GM13976 (cell line): ENCODE measurements around the gene NRDC.

Experiments used
- DNase-seq: peaks from one replicate; pipeline ENCODE4 v3.0.0; 2012; ENCODE audit warnings: low spot score
- in situ Hi-C: fragments of 300-500 bp; cut with MboI; formaldehyde crosslinking; loops from one replicate; pipeline ENCODE4 v1.12.0; 2022; ENCODE audit warnings: low sequenced_read_pairs, mixed read lengths, inconsistent platforms; ENCODE audit not compliant: unreplicated experiment
- TF ChIP-seq, protein P1 (sequence below): IDR thresholded peaks from 2 replicates; pipeline ENCODE4 v1.5.1; 2012; ENCODE audit warnings: borderline replicate concordance, mild to moderate bottlenecking; ENCODE audit not compliant: insufficient read depth; ENCODE audit errors: extremely low read depth, missing control alignments, control extremely low read depth

Gene NRDC

DNA sequence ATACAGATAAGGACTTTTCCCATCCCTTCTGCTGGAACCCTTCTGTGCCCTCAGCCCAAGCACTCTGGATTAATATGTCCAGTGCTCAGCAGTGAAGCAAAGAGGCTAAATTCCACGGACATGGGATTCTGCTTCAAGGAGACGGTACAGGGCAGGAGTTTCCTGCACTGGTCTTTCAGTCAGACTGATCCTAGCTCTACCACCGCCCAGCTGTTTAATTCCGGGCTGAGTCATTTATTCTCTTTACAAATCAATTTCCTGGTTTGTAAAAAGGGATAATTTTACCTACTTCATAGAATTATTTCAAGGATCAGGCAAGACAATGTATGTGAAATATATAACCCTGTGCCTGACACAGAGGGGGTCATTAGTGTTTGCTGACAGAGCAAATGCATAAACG lies 41.6 kb upstream of the NRDC start:
- no peak for DNase-seq
- TF ChIP-seq, protein P1, sequence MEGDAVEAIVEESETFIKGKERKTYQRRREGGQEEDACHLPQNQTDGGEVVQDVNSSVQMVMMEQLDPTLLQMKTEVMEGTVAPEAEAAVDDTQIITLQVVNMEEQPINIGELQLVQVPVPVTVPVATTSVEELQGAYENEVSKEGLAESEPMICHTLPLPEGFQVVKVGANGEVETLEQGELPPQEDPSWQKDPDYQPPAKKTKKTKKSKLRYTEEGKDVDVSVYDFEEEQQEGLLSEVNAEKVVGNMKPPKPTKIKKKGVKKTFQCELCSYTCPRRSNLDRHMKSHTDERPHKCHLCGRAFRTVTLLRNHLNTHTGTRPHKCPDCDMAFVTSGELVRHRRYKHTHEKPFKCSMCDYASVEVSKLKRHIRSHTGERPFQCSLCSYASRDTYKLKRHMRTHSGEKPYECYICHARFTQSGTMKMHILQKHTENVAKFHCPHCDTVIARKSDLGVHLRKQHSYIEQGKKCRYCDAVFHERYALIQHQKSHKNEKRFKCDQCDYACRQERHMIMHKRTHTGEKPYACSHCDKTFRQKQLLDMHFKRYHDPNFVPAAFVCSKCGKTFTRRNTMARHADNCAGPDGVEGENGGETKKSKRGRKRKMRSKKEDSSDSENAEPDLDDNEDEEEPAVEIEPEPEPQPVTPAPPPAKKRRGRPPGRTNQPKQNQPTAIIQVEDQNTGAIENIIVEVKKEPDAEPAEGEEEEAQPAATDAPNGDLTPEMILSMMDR: no peak
- in situ Hi-C loops: no loop called here

DNA sequence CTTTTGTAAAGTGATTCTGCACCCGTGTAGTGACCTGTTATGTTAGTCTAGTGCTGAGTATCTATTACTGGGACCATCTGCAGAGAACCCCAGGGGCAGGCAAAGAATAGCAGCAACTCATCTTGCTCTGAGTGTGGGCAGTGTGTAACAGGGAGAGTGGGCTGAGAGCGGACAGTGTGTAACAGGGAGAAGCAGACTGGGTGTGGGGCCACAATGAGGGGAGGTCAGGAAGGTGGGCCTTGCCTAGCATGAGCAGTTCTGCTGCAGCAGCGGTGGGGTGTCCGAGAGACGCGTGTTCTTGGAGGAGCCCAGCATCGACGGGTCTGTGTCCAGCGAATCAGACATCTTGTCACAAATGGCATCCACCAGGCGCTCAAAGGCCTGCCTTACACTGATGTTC lies 41.2 kb upstream of the NRDC start:
- TF ChIP-seq, protein P1: no peak
- in situ Hi-C loops: no loop called here
- no peak for DNase-seq

DNA sequence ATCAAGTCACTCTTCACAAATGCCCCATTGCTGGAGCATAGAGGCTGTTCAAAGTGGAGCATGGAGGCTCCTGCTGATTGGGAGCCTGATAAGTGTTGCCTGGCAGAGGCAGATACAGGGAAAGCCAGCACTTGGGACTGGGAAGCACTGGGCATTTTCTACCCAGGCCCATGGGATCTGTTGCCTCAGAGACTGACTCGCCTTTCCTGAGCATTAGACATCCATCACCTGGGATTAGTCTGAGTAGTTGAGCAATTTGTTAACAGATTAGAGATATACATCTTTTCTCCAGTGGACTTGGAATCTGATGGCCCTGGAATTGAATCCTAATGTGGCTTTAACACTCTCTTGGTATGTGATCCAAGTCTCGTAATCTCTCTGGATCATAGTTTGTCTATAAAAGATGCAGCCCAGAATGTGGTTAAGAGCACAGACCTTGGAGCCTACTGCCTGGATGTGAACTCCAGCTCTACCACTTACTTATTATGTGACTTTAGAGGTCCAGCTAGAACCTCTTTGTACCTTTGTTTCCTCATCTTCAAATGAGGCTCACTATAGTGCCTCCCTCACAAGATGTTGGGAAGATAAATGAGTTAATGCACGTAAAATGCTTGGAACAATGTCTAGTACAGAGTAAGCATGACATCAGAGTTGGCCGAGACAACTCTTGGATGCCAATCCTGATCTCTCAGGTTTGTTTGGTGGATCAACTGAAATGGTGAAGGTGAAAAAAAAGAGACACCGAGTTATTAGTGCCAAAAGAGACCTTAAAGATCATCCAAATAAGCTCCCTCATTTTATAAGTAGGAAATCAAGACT lies 38.3 kb upstream of the NRDC start:
- in situ Hi-C loops: no loop called here
- TF ChIP-seq, protein P1: no peak
- DNase-seq: no peak

DNA sequence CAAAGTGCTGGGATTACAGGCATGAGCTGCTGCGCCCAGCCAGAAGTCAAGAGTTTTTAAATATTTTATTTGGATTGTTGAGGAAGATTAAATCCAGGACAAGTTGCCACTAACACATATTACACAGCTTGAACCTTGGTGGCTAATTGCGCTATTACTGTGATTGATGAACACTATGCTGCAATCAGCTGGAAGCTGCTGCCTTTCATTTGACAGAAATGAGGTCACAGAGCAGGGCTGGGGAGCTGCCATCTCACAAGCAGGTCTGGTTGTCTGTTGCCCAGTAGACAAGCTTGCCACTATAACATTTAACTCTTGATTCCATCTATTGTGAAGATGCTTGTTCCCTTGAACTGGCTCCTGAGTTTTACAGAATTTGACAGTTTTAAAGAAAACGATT lies 37.4 kb upstream of the NRDC start:
- in situ Hi-C loops: no loop called here
- no peak for DNase-seq
- TF ChIP-seq, protein P1: no peak

DNA sequence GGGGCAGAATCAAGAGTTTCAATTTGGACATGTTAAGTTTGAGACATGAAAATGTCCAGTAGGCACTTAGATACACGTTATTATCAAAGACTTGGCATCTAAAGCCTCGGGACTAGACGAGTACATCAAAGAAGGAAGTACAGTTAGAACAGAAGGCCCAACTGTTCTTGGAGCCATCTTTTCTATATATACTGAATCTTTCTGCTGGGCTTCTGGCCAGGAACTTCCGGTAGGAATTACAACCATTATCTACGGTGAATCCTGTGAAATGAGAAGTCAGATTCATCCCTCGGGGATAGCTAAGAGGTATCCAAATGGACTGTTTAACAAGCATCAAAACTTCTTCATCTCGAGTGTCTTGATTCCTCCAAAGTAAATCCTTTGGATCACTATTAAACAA lies 34.4 kb upstream of the NRDC start:
- TF ChIP-seq, protein P1: no peak
- DNase-seq: no peak
- in situ Hi-C loops: no loop called here

DNA sequence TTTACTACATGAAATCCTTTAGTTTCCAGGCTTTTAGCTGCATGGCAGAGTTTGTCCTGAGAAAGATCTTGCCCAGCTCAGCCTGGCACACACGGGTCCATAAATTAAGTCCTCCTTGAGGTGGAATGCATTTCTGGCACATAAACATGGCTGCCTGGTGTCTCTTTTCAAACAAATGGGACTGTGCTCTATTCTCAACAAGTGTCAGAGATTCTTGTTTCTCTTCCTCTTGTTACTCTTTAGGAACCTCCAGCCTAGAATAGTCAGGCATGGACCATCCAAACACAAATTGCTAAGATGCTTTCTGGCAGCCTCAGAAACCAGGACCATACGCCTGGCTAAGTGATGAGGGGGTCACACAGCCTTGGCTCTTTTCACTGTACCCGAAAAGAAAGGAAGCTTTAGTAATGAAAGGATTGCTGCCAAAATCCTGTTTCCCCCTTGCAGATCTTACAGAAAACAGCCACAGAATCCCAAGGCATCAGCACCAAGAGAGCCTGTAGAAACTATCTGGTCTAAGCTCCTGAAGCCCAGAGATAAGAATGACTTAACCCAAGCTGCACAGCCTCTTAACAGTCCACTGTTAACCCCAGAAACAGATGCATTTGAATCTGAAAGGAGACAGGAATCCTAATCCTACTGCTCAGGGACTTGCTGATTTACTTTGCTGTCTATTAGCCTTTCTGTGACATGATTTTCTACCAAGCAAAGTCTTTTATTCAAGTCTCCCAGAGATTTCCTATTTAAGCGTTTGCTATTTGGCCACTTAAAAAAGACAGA lies 31.9 kb upstream of the NRDC start:
- in situ Hi-C loops: no loop called here
- TF ChIP-seq, protein P1: no peak
- no peak for DNase-seq
